ENCODE measurements around the gene NAV2.

- TF ChIP-seq POLR2AphosphoS5 (IDR thresholded peaks at IDR 0.05; ENCODE audit: borderline replicate concordance, low read depth, low read length) = no peak
- no peak for TF ChIP-seq EZH2 (IDR thresholded peaks at IDR 0.05)
- no peak for TF ChIP-seq FOXP2 (optimal IDR thresholded peaks at IDR 0.05; ENCODE audit: control extremely low read depth, extremely low read length, insufficient read depth)
These were observed 392.8 kb downstream of the NAV2 start for GRCh38 chr11:20105427-20105826.

Data from SK-N-MC (cell line).